NCI-H510A treated with DMSO at 0.1 percent for 48 hours (cell line): ENCODE results near the gene PDC.
"Not testable (repeated sequence)": the region's sequence is repeated elsewhere in the genome, so short reads cannot be mapped to it uniquely, and the experiment has no call there.

Source experiments
- DNase-seq: peaks from one replicate; lab custom pipeline; 2025; lab: John Stamatoyannopoulos, UW

Gene PDC

DNA sequence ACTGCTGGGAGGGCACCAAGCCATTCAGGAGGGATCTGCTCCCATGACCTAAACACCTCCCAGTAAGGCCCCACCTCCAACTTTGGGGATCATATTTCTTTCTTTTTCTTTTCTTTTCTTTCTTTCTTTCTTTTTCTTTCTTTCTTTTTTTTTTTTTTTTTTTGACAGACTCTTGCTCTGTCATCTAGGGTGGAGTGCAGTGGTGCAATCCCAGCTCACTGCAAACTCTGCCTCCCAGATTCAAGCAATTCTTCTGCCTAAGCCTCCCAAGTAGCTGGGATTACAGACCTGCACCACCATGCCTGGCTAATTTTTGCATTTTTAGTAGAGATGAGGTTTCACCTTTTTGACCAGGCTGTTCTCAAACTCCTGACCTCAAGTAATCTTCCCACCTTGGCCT is 4.6 kb upstream of the PDC start:
- not testable (repeated sequence) for DNase-seq

DNA sequence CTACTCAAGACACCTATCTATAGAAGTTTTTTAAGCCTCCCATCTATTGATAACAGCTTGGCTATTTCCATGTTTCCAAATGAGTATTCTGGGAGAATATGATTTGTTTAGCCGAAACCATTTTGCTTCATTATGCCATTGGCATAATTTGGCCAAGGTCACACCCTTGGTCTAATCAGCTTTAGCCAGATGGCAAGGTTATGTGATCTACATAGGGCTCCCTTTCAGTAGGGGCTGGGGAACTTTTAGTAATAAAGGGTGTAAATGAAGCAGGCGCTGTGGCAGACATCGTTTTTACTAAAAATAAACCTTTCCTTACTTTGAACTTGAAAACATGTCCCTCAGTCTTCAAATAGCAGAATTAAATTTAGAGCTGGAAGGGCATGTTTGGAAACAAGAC is 3.0 kb upstream of the PDC start:
- DNase-seq = no peak

DNA sequence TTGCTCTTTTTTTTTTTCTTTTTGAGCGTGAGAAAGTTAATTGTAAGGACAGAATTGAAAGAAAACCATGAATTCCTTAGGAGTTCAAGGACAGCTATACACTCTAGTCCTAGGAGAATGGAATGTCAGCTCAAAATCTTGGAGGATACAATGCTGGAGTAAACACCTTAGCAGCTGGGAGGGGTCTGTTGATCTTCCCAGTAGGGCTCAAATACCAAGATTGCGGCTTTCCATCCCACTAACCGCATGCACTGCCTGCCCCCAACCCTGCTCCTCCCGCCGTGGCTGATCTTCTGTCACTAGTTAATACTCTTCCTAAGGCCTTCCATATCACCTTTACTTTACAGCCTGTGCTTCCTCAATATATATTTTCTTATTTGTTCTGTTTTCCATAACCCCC is 2.6 kb upstream of the PDC start:
- no peak for DNase-seq

DNA sequence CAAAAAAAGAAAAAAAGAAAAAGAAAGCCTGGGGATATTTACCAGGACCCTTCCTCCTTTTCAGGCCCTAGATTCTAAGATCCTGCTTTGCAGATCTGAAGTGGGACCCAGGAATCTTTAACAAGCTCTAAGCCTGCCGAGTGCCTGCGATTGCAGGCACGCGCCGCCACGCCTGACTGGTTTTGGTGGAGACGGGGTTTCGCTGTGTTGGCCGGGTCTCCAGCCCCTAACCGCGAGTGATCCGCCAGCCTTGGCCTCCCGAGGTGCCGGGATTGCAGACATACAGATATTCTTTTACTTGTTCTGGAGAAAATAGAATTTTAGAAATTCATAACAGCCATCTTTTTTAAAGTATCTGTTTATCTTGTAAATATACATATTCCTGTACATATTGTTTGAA is 1.8 kb downstream of the PDC start:
- DNase-seq = not testable (repeated sequence)

DNA sequence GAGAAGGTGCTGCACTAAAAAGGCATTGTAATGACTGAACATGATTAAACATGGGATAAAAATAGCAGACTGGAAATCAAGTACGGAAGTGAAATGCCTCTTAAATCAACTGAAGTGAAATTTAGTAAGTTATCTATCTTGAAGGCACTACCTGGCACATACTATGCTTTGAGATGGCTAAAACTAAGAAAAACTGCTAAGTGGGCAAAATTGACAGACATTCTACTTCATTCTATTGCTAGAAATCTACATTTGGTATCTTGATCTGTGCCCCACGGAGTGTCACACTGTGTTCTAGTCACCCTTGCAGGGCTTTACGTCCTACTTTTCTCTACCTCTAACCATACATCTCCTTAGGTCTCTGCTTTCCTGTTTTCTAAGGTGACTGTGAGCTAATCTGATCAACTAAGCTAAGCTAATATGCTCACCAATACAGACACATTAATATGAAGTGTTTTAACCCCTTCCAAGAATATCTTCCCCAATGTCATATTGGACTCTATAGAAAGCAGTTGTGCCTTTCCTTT is 4.1 kb downstream of the PDC start:
- no peak for DNase-seq

DNA sequence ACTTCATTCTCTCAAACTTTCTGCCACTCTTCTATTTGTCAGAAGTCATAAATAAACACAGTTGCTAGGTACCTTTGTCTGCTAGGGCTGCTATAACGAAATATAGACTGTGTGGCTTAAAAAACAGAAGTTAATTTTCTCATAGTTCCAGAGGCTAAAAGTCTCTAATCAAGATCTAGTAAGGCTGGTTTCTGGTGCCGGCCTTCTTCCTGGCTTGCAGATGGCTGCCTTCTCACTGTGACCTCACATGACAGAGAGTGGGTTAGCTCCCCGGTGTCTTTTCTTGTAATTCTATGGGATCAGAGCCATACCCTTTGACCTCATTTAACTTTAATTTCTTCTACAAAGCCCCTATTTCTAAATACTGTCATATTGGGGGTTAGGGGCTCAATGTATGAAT is 5.9 kb downstream of the PDC start:
- no peak for DNase-seq

DNA sequence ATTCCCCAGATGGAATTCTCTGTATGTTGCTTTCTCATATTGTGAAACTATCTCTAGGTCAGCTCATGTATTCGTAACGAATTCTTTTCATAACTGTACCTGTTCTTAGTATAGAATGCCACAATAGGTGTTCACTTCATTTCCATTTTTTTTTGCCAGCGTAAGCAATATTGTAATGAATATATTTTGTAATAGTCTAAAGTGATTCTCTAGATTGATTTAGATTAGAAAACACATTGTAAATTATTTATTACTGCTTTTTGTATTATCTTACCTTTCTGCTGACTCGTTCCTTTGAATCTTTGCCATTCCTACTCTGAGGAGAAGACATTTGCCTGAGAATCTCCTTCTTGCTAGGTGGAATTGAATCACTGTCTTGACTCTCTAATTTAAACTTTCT is 14.8 kb downstream of the PDC start:
- DNase-seq = no peak

DNA sequence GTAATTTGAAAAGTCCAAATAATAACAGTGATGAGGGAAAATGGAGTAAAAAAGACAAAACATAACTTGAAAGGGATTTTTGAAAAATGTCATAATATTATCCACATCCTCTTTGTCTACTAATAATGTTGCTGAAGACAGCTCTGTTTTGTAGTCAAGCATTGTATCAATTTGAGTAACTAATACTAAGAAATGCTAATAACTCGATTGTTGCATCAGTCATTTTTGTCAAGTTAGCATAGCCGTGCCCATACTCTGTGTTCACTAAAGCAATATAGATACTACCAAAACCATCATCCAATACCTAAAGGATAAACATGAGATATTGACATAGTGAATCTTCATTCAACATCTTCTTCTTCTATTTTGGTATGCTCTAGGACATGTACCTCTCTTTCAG is 17.3 kb downstream of the PDC start:
- no peak for DNase-seq

DNA sequence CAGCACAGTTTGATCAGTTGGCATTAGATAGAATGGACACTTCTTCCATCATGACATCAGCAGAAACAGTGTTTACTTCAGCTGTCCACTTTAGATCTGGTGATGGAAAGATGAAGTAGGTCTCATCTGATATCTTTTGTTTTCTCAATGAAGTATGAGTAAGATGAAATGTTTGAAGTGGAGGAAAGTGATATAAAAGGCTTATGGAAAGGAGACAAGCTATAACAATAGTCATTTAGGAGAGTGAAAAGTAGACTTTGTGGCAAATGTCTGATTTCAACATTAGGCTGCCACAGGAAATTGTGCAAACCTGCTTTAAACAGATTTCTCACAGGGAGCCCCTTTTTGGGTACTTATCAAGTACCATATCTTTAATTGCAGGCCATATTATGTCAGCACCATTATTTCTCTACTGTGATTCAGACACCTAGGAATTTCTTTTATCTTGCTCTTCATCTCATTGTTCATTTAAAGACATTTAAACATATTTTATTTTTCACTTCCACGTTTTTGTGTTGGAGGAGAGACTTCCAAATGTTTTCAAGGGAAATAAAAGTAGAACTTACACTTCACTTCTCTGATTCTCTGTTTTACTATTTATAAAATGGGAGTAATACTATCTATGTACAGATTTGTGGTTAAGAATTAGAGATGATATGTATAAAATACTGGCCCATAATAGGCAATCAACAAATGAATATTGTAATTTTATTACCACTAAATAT is 18.1 kb downstream of the PDC start:
- DNase-seq = peak; percentile 71

DNA sequence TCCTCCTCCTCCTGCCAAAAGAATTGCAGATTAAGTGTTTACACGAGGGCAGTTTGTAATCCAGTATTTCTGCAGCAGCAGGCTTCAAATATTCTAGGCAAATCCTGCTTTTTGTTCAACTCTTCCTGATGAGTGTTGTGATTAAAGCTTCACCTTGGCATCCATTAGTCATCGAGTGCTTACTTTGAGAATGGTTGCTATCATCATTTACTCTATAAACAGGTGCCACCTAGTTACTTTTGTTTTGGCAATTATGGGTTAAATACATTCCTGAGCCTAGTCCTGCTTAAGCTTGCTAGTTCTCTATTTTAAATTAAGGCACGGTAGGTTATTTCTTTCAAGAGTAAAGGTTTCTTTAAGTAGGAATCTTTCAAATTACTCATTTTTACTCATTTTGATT is 20.3 kb downstream of the PDC start:
- peak; percentile 47 for DNase-seq

DNA sequence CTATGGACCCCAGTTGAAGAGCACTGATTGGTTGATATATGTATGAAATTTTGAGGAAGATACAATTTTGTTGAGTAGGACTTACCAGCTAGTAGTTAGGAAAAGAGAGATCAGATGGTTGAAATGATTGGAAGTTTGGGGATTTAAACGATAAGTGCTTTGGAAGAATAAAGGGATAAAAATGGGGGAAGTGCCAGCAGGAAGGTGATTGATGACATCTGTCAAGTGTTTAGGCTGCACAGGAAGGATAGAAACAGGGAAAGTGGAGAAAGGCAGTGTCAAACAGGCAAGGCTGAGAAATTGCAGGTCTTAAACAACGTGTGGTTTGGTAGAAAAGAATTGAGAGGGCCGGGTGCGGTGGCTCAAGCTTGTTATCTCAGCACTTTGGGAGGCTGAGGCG is 22.3 kb downstream of the PDC start:
- no peak for DNase-seq

DNA sequence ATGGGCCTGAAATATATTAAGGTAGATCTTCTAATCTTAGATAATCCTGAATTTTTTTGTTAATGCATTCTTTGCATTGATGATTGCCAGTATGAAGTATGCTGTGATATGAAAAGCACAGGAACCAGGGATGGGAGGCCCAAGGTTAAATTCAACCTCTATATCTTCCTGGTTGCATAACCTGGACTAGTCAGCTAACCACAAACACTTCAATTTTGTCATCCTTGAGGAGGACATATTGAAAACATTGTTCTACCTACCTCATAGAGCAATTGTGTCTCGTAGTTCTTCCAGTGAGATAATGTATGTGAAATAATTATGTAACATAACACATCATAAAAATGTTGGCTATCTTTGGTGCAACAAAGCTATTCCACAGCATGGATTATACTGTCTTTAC is 25.6 kb downstream of the PDC start:
- DNase-seq = no peak

DNA sequence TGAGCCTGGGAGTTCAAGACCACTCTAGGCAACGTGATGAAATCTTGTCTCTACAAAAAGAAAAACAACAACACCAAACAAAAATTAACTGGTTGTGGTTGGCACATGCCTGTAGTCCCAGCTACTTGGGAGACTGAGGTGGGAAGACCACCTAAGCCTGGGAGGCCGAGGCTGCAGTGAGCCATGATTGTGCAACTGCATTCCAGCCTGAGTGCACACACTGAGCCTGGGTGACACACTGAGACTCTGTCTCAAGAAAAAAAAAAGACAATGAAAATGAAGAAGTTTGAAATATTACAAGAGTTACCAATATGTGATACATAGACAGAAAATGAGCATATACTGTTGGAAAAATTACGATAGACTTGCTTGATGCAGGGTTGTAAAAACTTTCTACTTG is 31.9 kb downstream of the PDC start:
- DNase-seq = no peak

DNA sequence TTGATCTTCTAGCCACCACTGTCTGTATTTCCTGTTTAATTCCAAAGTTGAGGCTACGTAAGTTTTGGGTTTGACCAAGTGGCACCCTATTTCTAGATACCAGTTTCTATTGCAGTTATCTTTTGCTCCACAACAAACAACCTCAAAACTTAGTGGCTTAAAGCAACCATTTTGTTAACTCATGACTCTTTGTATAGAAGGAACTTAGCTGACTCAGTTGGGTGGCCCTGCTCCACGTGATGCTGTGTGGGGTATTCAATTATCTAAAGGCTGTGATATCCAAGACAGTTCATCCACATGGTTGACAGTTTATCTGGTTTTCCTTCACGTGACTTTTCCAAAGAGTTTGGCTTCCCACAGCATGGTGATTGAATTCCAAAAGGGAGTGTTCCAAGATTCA is 34.8 kb downstream of the PDC start:
- no peak for DNase-seq

DNA sequence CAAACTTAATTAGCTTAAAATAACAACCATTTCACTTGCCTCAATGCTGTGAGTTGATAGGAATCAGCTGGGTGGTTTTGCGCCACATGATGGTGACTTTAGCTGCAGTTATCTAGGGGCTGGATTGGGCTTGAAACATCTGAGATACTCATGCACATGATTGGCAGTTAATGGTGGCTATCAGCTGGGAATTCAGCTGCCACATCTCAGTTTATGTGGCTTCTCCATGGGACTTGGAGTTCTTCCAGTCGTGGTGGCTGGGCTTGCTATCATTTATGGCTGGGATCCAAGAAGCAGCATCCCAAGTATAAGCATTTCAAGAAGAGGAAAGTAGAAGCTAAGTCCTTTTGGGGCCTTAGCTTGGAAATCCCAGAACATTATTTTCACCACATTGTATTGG is 36.4 kb downstream of the PDC start:
- no peak for DNase-seq

DNA sequence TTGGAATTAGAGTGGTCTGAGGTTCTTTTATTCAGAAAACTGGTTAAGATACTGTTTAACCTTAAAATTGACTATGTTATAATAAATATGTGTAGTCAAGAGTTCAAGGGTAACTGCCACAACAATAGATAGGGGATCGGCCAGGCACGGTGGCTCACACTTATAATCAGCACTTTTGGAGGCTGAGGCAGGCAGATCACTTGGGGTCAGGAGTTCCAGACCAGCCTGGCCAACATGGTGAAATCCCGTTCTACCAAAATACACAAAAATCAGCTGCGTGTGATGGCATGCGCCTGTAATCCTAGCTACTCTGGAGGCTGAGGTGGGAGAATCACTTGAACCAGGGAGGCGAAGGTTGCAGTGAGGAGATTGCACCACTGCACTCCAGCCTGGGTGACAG is 39.5 kb downstream of the PDC start:
- DNase-seq = no peak

DNA sequence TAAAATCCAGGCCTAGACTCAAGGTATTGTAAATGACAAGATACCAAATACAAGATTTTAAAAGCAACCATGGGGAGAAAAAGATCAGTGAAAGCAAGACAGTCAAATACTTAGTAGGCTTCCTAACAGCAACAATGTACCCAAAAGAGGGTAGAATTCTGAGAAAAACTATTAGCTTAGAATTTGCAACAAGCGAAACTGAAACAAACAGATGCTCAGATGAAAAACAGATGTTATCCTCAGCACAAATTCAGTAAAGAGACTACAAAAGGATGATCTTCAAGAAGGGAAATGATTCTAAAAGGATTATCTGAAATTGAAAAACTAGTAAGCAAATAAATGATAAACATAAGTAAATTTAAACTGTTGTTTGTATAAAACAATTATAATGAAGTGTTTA is 40.0 kb downstream of the PDC start:
- no peak for DNase-seq

DNA sequence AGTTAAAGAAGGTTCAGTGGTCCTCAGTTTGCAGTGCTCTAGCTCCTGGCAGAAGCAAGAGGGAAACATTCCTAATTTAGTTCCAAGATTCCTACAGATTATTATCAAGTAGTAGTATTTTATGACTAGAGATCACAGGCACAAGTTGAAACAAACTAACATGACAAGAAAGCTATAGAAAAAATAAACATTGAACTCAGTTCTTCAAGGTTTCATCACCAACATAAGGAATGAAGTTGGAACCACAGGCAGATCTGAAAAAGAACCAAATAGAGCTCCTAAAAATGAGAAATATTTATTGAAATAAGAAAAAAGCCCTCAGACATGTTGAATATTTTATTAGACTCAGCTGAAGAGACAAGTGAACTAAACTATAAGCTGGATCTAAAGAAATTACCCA is 40.6 kb downstream of the PDC start:
- DNase-seq = no peak

DNA sequence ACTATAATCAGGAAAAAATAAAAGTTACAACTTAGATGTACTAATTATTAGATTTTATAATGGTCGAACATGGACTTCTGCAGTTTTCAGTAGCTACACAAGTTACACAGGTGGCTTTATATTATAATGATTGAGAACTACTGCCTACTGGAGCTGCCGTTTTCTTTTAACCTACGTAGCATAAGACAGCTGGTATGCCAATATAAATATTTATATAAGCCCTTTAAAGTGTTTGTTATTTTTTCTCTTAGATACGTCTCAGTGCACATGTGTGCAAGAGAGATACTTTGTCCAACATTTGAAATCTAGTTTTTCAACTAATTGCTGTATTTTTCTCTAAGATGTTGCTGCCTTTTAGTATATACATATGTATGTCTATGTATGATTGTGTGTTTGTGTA is 42.4 kb downstream of the PDC start:
- DNase-seq = peak; percentile 68

DNA sequence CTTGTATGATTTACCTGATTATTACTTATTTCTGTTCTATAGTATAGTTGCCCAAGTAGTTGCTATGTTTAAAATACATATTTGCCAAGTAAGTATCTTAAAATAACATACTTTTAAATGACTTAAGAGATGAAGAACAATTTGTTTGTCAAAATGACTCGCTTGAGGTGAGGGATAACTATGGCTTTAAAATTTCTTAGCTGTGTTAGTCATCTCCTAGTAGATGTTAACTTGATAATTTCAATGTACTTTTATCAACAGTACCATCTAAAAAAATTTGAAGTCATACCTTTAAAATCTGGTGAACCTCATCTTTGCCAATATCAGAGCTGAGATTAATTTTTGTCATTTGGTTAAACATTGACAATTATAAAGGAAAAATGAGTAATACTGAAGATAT is 47.6 kb downstream of the PDC start:
- DNase-seq = no peak

DNA sequence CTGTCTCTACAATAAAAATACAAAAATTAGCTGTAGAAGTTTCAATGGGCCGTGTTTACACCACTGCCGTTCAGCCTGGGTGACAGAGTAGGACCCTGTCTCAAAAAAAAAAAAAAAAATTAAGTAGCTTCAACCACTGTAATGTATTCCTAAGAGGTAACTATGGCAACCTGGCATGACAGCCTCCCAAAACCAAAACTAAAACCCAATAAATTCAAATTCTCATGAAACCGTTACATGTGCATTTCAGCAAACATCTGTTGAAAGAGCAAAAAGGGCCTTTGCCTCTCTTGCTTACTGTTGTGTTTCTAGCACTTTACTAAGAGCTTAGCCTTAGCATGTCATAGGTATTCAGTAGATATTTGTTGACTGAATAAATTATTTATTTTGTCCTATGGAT is 51.8 kb downstream of the PDC start:
- no peak for DNase-seq

DNA sequence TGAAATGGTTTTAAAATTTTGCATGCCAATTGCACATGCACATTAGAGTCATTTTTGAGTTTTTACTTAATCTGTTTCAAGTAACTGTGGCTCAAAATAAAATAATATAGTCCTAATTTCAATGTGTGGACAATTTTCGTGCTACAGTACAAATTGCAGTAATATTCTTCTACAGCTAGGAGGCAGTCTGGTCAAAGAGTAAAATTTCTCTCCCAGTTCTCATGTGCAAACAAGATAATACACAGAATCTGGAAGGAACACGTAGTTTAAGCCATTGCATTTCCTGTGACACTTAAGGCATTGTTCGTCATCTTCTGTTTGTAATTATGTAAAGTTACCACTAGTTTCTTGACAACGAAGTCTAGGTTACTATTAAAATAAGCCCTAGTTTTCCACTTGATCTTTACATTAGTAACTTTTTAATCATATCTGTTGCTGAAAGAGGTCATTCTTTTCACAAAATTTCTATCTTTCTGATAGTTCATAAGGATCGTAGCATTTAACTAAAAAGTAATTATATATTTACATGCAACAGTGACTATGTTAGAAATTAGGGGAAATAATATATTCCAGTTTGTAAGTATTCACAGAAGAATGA is 56.4 kb downstream of the PDC start:
- DNase-seq = peak; percentile 71

DNA sequence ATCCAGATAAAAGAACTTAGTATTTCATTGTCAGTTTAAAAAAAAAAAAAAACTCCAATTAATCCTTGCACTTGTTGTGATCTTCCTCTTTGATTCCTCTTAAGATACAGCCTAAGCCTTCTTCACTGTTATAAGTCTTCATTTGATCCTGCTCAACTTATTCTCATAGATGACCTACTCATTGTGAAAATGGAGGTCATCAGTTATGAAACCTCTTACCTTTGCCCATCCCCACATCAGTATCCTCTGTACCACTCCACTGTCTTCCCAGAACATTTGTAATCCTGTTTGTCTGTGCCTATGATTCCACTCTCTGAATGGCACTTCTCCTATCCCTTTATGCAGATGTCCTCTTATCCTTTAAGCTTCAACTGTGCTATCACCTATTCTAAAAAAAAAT is 57.3 kb downstream of the PDC start:
- no peak for DNase-seq

DNA sequence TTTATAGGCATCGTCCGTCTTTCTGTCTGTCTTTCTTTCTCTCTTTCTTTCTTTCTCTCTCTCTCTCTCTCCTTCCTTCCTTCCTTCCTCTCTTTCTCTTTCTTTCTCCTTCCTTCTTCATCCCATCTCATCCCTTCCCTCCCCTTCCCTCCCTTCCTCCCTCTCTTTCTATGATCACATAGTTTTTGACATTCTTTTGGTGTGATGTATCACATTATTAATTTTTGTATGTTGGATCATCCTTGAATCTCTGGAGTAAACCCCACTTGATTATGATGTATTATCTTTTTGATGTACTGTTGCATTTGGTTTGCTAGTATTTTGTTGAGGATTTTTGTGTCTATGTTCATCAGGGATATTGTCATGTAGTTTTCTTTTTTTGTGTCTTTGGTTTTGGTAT is 59.5 kb downstream of the PDC start:
- not testable (repeated sequence) for DNase-seq
